ENCODE data around the gene PHLDA2.
"Not testable (repeated sequence)": the region's sequence is repeated elsewhere in the genome, so short reads cannot be mapped to it uniquely, and the experiment has no call there.

The PHLDA2 gene

GRCh38 chr11:2942447-2942846 is 13.2 kb upstream of the PHLDA2 start:
- H3K14ac ChIP-seq (ENCODE audit: low read length) = no peak overlapping the region
- no peak overlapping the region for H4K12ac ChIP-seq (ENCODE audit: low read depth, low read length)
- H2BK12ac ChIP-seq (ENCODE audit: low read length) = no peak overlapping the region
- DNase-seq = no peak
- H3K4ac ChIP-seq (ENCODE audit: low read depth, low read length) = no peak overlapping the region
- H2BK5ac ChIP-seq (ENCODE audit: low read depth, low read length, poor library complexity) = no peak overlapping the region
- H2BK120ac ChIP-seq (ENCODE audit: insufficient read depth, low read length, poor library complexity) = no peak overlapping the region
- no peaks in the 10 kb centered on the region for H3K79me2 ChIP-seq (ENCODE audit: control insufficient read depth, insufficient read depth, low read length, poor library complexity)
- H4K8ac ChIP-seq (ENCODE audit: low read depth, low read length) = no peak overlapping the region
- peaks cover 7% of the 10 kb centered on the region for H3K9me3 ChIP-seq (ENCODE audit: insufficient read depth, low read depth, low read length)
- H3K4me3 ChIP-seq (ENCODE audit: low read depth, low read length) = no peak overlapping the region
- H3K36me3 ChIP-seq (ENCODE audit: control insufficient read depth in 1 of 2, insufficient read depth in 2 of 2, low read length in 2 of 2) = peaks cover 33 to 35% of the 10 kb centered on the region in 2 experiments
- H3K4me1 ChIP-seq (ENCODE audit: control insufficient read depth in 1 of 2, insufficient read depth in 2 of 2, low read length in 2 of 2) = peaks cover 3 to 10% of the 10 kb centered on the region in 2 experiments
- no peak overlapping the region for H3K18ac ChIP-seq (ENCODE audit: low read length)
- H3K4me2 ChIP-seq (ENCODE audit: low read length) = no peak overlapping the region
- no CpG with 5 or more reads among the region's 13 CpGs for WGBS (ENCODE audit: extremely low coverage, insufficient coverage, insufficient read length)
- H4K91ac ChIP-seq (ENCODE audit: low read depth, low read length) = no peak overlapping the region
- H3K79me1 ChIP-seq (ENCODE audit: low read length) = no peaks in the 10 kb centered on the region
- H3K27ac ChIP-seq (ENCODE audit: low read depth, low read length) = no peak overlapping the region
- no peak overlapping the region for H3K9ac ChIP-seq (ENCODE audit: low read length)
- H3K27me3 ChIP-seq (ENCODE audit: insufficient read depth, low read length) = no peaks in the 10 kb centered on the region
- no peak overlapping the region for H2AK5ac ChIP-seq (ENCODE audit: low read length)
- H2AFZ ChIP-seq (ENCODE audit: insufficient read depth, low read length, poor library complexity) = no peak overlapping the region
- H3K23ac ChIP-seq (ENCODE audit: low read length) = no peak overlapping the region

DNA sequence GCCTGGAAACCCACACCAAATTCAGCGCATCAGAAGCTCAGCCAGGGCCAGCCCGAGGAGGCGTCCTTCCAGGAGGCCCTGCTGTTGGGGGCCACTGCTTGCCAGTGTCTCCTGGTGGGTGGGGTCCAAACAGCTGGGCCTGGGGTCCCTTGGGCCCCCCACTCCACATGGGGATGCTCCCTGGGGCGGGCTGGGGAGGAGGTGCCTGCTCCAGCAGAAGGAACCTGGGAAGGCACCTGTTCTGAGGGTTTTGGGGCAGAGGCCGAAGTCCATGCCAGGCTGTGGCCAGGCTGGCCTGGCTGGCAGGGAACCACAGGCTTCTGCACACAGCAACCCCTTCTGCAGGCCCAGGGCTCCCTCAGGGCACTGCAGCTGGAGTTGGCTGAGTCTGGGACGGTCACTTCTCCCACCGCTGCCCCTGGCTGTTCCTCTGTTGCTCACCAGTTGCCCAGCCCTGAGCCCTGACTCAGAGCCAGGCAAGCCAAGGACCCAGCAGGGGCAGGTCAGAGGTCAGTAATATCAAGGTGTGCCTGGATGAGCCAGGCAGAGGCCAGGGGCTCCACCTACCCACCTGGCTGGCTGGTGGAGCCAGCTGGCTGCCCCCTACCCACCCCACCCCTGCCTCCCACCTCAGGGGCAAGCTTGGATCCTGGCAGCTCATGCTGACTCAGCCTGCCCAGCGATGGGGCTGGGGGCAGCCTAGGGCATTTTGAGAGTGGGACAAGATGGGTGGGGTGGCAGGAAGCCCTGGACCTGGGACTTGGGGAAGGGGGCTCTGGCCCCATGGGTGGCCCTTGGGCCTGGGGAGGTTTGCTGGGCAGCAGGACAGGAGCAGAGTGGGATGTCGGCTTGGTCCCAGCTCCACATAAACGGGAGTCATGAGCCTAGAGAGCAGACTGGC is 12.0 kb upstream of the PHLDA2 start:
- H4K91ac ChIP-seq (ENCODE audit: low read depth, low read length) = no peak overlapping the region
- no CpG with 5 or more reads among the region's 10 CpGs for WGBS (ENCODE audit: extremely low coverage, insufficient coverage, insufficient read length)
- H3K18ac ChIP-seq (ENCODE audit: low read length) = no peak overlapping the region
- no peak overlapping the region for H2BK5ac ChIP-seq (ENCODE audit: low read depth, low read length, poor library complexity)
- H3K27ac ChIP-seq (ENCODE audit: low read depth, low read length) = no peak overlapping the region
- no peak overlapping the region for H2BK12ac ChIP-seq (ENCODE audit: low read length)
- peak in 1 of 2 donors; percentile 21 for DNase-seq
- no peak overlapping the region for H3K4me3 ChIP-seq (ENCODE audit: low read depth, low read length)
- no peak overlapping the region for H2AFZ ChIP-seq (ENCODE audit: insufficient read depth, low read length, poor library complexity)
- no peak overlapping the region for H2AK5ac ChIP-seq (ENCODE audit: low read length)
- no peak overlapping the region for H4K12ac ChIP-seq (ENCODE audit: low read depth, low read length)
- H3K4ac ChIP-seq (ENCODE audit: low read depth, low read length) = no peak overlapping the region
- peaks cover 27 to 30% of the 10 kb centered on the region in 2 experiments for H3K36me3 ChIP-seq (ENCODE audit: control insufficient read depth in 1 of 2, insufficient read depth in 2 of 2, low read length in 2 of 2)
- H4K8ac ChIP-seq (ENCODE audit: low read depth, low read length) = no peak overlapping the region
- H3K4me2 ChIP-seq (ENCODE audit: low read length) = no peak overlapping the region
- H2BK120ac ChIP-seq (ENCODE audit: insufficient read depth, low read length, poor library complexity) = no peak overlapping the region
- no peak overlapping the region for H3K14ac ChIP-seq (ENCODE audit: low read length)
- peaks cover 3 to 10% of the 10 kb centered on the region in 2 experiments for H3K4me1 ChIP-seq (ENCODE audit: control insufficient read depth in 1 of 2, insufficient read depth in 2 of 2, low read length in 2 of 2)
- H3K79me2 ChIP-seq (ENCODE audit: control insufficient read depth, insufficient read depth, low read length, poor library complexity) = no peaks in the 10 kb centered on the region
- H3K79me1 ChIP-seq (ENCODE audit: low read length) = no peaks in the 10 kb centered on the region
- H3K23ac ChIP-seq (ENCODE audit: low read length) = no peak overlapping the region
- no peaks in the 10 kb centered on the region for H3K27me3 ChIP-seq (ENCODE audit: insufficient read depth, low read length)
- H3K9me3 ChIP-seq (ENCODE audit: insufficient read depth, low read depth, low read length) = peaks cover 7% of the 10 kb centered on the region
- H3K9ac ChIP-seq (ENCODE audit: low read length) = no peak overlapping the region

GRCh38 chr11:2940147-2940920 is 11.1 kb upstream of the PHLDA2 start:
- Histone ChIP-seq H3K14ac (ENCODE audit: low read length) (no peak overlapping the region), H3K23ac (ENCODE audit: low read length) (no peak overlapping the region), H3K27me3 (ENCODE audit: insufficient read depth, low read length) (no peaks in the 10 kb centered on the region), H4K8ac (ENCODE audit: low read depth, low read length) (no peak overlapping the region), H3K18ac (ENCODE audit: low read length) (no peak overlapping the region), H3K9me3 (ENCODE audit: insufficient read depth, low read depth, low read length) (peaks cover 7% of the 10 kb centered on the region), H3K4me3 (ENCODE audit: low read depth, low read length) (no peak overlapping the region), H2BK120ac (ENCODE audit: insufficient read depth, low read length, poor library complexity) (no peak overlapping the region), H3K79me1 (ENCODE audit: low read length) (no peaks in the 10 kb centered on the region), H2AFZ (ENCODE audit: insufficient read depth, low read length, poor library complexity) (no peak overlapping the region), H3K27ac (ENCODE audit: low read depth, low read length) (no peak overlapping the region), H3K79me2 (ENCODE audit: control insufficient read depth, insufficient read depth, low read length, poor library complexity) (no peaks in the 10 kb centered on the region), H2BK5ac (ENCODE audit: low read depth, low read length, poor library complexity) (no peak overlapping the region), H4K12ac (ENCODE audit: low read depth, low read length) (no peak overlapping the region), H3K9ac (ENCODE audit: low read length) (no peak overlapping the region), H3K36me3 (ENCODE audit: control insufficient read depth in 1 of 2, insufficient read depth in 2 of 2, low read length in 2 of 2) (peaks cover 22 to 25% of the 10 kb centered on the region in 2 experiments), H2BK12ac (ENCODE audit: low read length) (no peak overlapping the region), H3K4ac (ENCODE audit: low read depth, low read length) (no peak overlapping the region), H4K91ac (ENCODE audit: low read depth, low read length) (no peak overlapping the region), H2AK5ac (ENCODE audit: low read length) (no peak overlapping the region), H3K4me1 (ENCODE audit: control insufficient read depth in 1 of 2, insufficient read depth in 2 of 2, low read length in 2 of 2) (peaks cover 0 to 6% of the 10 kb centered on the region in 2 experiments), H3K4me2 (ENCODE audit: low read length) (no peak overlapping the region)
- no CpG with 5 or more reads among the region's 16 CpGs for WGBS (ENCODE audit: extremely low coverage, insufficient coverage, insufficient read length)
- peak in 1 of 2 donors; percentile 28 for DNase-seq

DNA sequence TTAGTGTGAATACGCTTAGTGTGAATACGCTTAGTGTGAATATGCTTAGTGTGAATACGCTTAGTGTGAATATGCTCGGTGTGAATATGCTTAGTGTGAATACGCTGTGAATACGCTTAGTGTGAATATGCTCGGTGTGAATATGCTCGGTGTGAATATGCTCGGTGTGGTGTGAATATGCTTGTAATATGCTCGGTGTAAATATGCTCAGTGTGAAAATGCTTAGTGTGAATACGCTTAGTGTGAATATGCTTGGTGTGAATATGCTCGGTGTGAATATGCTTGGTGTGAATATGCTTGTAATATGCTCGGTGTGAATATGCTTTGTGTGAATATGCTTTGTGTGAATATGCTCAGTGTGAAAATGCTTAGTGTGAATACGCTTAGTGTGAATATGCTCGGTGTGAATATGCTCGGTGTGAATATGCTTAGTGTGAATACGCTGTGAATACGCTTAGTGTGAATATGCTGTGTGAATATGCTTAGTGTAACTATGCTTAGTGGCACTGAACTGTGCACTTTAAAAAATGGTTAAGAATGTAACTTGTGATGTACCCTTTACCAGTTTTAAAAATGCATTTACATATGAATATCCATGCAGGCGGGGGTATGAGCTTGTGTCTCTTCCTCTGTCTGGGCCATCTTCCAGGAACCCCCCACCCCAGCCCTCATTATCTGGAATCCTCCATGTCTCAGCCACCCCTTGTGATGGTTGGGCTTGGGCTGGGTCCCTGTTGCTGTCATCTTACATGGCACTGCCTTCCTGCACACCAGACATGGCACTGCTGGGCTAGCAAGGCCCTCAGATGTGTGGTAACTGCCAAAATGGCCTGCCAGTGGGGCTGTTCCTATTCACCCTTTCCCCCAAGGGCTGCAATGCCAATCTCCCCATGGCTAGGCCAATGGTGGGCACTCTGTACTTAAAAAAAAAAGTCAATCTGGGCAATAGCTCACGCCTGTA is 9.5 kb upstream of the PHLDA2 start:
- H3K4me1 ChIP-seq (ENCODE audit: control insufficient read depth in 1 of 2, insufficient read depth in 2 of 2, low read length in 2 of 2); H3K79me2 ChIP-seq (ENCODE audit: control insufficient read depth, insufficient read depth, low read length, poor library complexity); H2BK120ac ChIP-seq (ENCODE audit: insufficient read depth, low read length, poor library complexity); DNase-seq; H3K27ac ChIP-seq (ENCODE audit: low read depth, low read length); H3K9ac ChIP-seq (ENCODE audit: low read length); H2BK5ac ChIP-seq (ENCODE audit: low read depth, low read length, poor library complexity); H3K23ac ChIP-seq (ENCODE audit: low read length); H3K79me1 ChIP-seq (ENCODE audit: low read length); H3K4ac ChIP-seq (ENCODE audit: low read depth, low read length); H2BK12ac ChIP-seq (ENCODE audit: low read length); H3K18ac ChIP-seq (ENCODE audit: low read length); H4K12ac ChIP-seq (ENCODE audit: low read depth, low read length); H3K14ac ChIP-seq (ENCODE audit: low read length); H4K8ac ChIP-seq (ENCODE audit: low read depth, low read length); H3K4me2 ChIP-seq (ENCODE audit: low read length); H2AFZ ChIP-seq (ENCODE audit: insufficient read depth, low read length, poor library complexity); H3K4me3 ChIP-seq (ENCODE audit: low read depth, low read length); H3K27me3 ChIP-seq (ENCODE audit: insufficient read depth, low read length); H2AK5ac ChIP-seq (ENCODE audit: low read length); H3K9me3 ChIP-seq (ENCODE audit: insufficient read depth, low read depth, low read length); H4K91ac ChIP-seq (ENCODE audit: low read depth, low read length): not testable (repeated sequence)
- no CpG with 5 or more reads among the region's 20 CpGs for WGBS (ENCODE audit: extremely low coverage, insufficient coverage, insufficient read length)
- peaks cover 9 to 10% of the 10 kb centered on the region in 2 experiments for H3K36me3 ChIP-seq (ENCODE audit: control insufficient read depth in 1 of 2, insufficient read depth in 2 of 2, low read length in 2 of 2)
